ENCODE results near the gene C2CD2L.

Gene C2CD2L

DNA sequence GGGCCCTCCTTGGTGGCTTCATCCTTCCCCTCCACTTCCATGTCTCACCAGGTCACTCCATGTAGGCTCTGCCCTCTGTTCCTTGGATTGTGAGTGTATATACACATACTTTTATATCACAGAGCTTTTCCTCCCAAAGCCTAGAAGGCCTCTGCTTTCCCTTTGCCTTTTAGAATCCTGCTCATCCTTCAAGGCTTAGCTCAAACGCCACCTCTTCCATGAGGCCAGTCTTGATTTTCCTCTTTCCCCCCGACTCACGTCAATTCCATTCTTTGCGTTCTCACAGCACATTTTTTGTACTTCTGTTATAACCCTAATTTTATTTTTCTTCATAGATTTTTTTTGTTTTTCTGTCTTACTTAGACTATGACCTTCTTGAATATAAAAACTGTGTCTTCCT lies 45.5 kb downstream of the C2CD2L start:
- H3K4me1 ChIP-seq (ENCODE audit: insufficient read depth, low read length, poor library complexity, severe bottlenecking), result peaks cover 17% of the 10 kb centered on the region
- no peak for TF ChIP-seq EZH2phosphoT487 (IDR thresholded peaks at IDR 0.05; ENCODE audit: borderline replicate concordance)
- TF ChIP-seq, protein P1, sequence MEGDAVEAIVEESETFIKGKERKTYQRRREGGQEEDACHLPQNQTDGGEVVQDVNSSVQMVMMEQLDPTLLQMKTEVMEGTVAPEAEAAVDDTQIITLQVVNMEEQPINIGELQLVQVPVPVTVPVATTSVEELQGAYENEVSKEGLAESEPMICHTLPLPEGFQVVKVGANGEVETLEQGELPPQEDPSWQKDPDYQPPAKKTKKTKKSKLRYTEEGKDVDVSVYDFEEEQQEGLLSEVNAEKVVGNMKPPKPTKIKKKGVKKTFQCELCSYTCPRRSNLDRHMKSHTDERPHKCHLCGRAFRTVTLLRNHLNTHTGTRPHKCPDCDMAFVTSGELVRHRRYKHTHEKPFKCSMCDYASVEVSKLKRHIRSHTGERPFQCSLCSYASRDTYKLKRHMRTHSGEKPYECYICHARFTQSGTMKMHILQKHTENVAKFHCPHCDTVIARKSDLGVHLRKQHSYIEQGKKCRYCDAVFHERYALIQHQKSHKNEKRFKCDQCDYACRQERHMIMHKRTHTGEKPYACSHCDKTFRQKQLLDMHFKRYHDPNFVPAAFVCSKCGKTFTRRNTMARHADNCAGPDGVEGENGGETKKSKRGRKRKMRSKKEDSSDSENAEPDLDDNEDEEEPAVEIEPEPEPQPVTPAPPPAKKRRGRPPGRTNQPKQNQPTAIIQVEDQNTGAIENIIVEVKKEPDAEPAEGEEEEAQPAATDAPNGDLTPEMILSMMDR (conservative IDR thresholded peaks at IDR 0.05; ENCODE audit: low read length), result no peak
- H3K4me3 ChIP-seq (ENCODE audit: low read length, poor library complexity, severe bottlenecking), result no peak overlapping the region
- peaks cover 4% of the 10 kb centered on the region for H3K27me3 ChIP-seq (ENCODE audit: insufficient read depth, low read length, poor library complexity, severe bottlenecking)
- no peaks in the 10 kb centered on the region for H3K9me3 ChIP-seq (ENCODE audit: insufficient read depth, low read depth, low read length)
- H3K79me2 ChIP-seq (ENCODE audit: insufficient read depth, low read length), result no peaks in the 10 kb centered on the region
- no peak overlapping the region for H2AFZ ChIP-seq (ENCODE audit: low read length)
- no peaks in the 10 kb centered on the region for H3K36me3 ChIP-seq (ENCODE audit: insufficient read depth, low read length)
- no peak overlapping the region for H3K9ac ChIP-seq (ENCODE audit: low read depth, low read length, poor library complexity, severe bottlenecking)
- H3F3A ChIP-seq (ENCODE audit: low read depth), result no peaks in the 10 kb centered on the region
- H3K4me2 ChIP-seq (ENCODE audit: low read depth, low read length, poor library complexity, severe bottlenecking), result no peak overlapping the region
- no peaks in the 10 kb centered on the region for H3K9me2 ChIP-seq (replicated peaks; ENCODE audit: low read depth, low read length)
- no peaks in the 10 kb centered on the region for H4K20me1 ChIP-seq (ENCODE audit: insufficient read depth, low read length, poor library complexity, severe bottlenecking)

DNA sequence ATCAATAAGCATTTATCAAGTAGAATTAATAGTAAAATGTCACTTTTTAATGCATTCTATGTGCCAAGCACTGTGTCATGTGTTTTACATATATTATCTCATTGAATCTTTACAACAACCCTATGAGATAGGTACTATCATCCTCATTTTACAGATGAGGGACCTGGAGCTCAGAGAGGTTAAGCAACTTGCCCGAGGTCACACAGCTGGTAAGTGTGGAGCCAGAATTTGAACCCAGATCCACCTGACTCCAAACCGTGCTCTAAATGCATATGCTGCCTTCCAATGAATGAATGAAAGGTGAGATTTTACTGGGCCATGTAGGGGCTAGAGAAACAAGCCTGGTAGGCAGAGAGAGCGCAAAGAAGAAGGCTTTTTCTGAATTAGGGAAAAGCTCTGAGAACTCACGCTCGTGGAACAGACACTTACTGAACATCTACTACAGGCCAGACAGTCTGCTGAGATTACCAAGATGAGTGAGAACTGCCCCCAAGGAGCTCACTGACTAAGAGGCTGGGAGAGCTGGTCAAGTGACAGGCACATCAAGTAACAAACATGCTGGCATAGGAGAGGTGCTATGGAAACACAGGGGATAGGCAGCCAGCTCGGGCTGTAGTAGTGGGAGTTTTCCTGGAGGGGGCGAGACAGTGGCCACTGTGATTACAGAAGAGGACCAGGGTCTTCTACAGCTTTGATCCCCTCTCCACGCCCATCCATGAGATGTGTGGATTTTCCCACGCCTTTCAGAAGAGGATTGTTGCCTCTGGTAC lies 46.1 kb downstream of the C2CD2L start:
- peaks cover 4% of the 10 kb centered on the region for H3K27me3 ChIP-seq (ENCODE audit: insufficient read depth, low read length, poor library complexity, severe bottlenecking)
- H3K9ac ChIP-seq (ENCODE audit: low read depth, low read length, poor library complexity, severe bottlenecking), result no peak overlapping the region
- H4K20me1 ChIP-seq (ENCODE audit: insufficient read depth, low read length, poor library complexity, severe bottlenecking), result no peaks in the 10 kb centered on the region
- H3K4me1 ChIP-seq (ENCODE audit: insufficient read depth, low read length, poor library complexity, severe bottlenecking), result peaks cover 11% of the 10 kb centered on the region
- H3K36me3 ChIP-seq (ENCODE audit: insufficient read depth, low read length), result no peaks in the 10 kb centered on the region
- H3F3A ChIP-seq (ENCODE audit: low read depth), result no peaks in the 10 kb centered on the region
- TF ChIP-seq EZH2phosphoT487 (IDR thresholded peaks at IDR 0.05; ENCODE audit: borderline replicate concordance), result no peak
- TF ChIP-seq, protein P1 (conservative IDR thresholded peaks at IDR 0.05; ENCODE audit: low read length), result peak; percentile 23; the same call in 1 of the 2 replicates
- no peak overlapping the region for H3K4me2 ChIP-seq (ENCODE audit: low read depth, low read length, poor library complexity, severe bottlenecking)
- H3K9me2 ChIP-seq (replicated peaks; ENCODE audit: low read depth, low read length), result no peaks in the 10 kb centered on the region
- H3K9me3 ChIP-seq (ENCODE audit: insufficient read depth, low read depth, low read length), result no peaks in the 10 kb centered on the region
- H2AFZ ChIP-seq (ENCODE audit: low read length), result no peak overlapping the region
- no peaks in the 10 kb centered on the region for H3K79me2 ChIP-seq (ENCODE audit: insufficient read depth, low read length)
- no peak overlapping the region for H3K4me3 ChIP-seq (ENCODE audit: low read length, poor library complexity, severe bottlenecking)

DNA sequence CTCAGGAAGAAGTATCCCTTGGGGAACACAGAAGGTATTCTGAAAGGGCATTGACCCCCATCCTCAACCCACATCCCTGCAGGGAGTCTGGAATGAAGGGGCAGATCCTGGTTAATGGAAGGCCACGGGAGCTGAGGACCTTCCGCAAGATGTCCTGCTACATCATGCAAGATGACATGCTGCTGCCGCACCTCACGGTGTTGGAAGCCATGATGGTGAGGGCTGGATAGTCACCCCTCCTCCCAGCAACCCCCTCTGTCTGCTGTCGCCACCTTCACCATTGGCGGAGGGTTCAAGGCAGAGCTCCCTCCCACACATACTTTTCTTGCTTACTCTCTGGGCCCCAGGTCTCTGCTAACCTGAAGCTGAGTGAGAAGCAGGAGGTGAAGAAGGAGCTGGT lies 47.0 kb downstream of the C2CD2L start:
- H3K36me3 ChIP-seq (ENCODE audit: insufficient read depth, low read length), result no peaks in the 10 kb centered on the region
- H3K4me3 ChIP-seq (ENCODE audit: low read length, poor library complexity, severe bottlenecking), result no peak overlapping the region
- no peak for TF ChIP-seq EZH2phosphoT487 (IDR thresholded peaks at IDR 0.05; ENCODE audit: borderline replicate concordance)
- TF ChIP-seq, protein P1 (conservative IDR thresholded peaks at IDR 0.05; ENCODE audit: low read length), result no peak
- no peaks in the 10 kb centered on the region for H4K20me1 ChIP-seq (ENCODE audit: insufficient read depth, low read length, poor library complexity, severe bottlenecking)
- no peaks in the 10 kb centered on the region for H3K9me3 ChIP-seq (ENCODE audit: insufficient read depth, low read depth, low read length)
- no peaks in the 10 kb centered on the region for H3K9me2 ChIP-seq (replicated peaks; ENCODE audit: low read depth, low read length)
- H3K79me2 ChIP-seq (ENCODE audit: insufficient read depth, low read length), result no peaks in the 10 kb centered on the region
- H3K4me2 ChIP-seq (ENCODE audit: low read depth, low read length, poor library complexity, severe bottlenecking), result no peak overlapping the region
- H3K4me1 ChIP-seq (ENCODE audit: insufficient read depth, low read length, poor library complexity, severe bottlenecking), result peaks cover 5% of the 10 kb centered on the region
- no peak overlapping the region for H2AFZ ChIP-seq (ENCODE audit: low read length)
- H3K27me3 ChIP-seq (ENCODE audit: insufficient read depth, low read length, poor library complexity, severe bottlenecking), result peaks cover 4% of the 10 kb centered on the region
- no peaks in the 10 kb centered on the region for H3F3A ChIP-seq (ENCODE audit: low read depth)
- no peak overlapping the region for H3K9ac ChIP-seq (ENCODE audit: low read depth, low read length, poor library complexity, severe bottlenecking)

Measured in Loucy (cell line).